ENCODE data around the gene RFX2.
"Not testable (repeated sequence)": the region's sequence is repeated elsewhere in the genome, so short reads cannot be mapped to it uniquely, and the experiment has no call there.

The RFX2 gene

GRCh38 chr19:6032381-6032780 is 77.9 kb downstream of the RFX2 start:
- H3K4me3 ChIP-seq (replicated peaks; ENCODE audit: insufficient read depth, low read length), result no peak overlapping the region
- no peaks in the 10 kb centered on the region for H3K27me3 ChIP-seq (ENCODE audit: insufficient read depth, poor library complexity, severe bottlenecking)
- H3K27ac ChIP-seq (replicated peaks), result no peak overlapping the region
- DNase-seq (ENCODE audit: low read depth in 1 of 2, low spot score in 1 of 2), result no peak
- TF ChIP-seq CTCF (IDR thresholded peaks at IDR 0.05; ENCODE audit: insufficient read depth, low read length) (no peak), REST (IDR thresholded peaks at IDR 0.05; ENCODE audit: insufficient replicate concordance, low read depth) (no peak), GABPA (IDR thresholded peaks at IDR 0.05; ENCODE audit: low read depth) (no peak), SPI1 (IDR thresholded peaks at IDR 0.05; ENCODE audit: borderline replicate concordance, low read depth) (no peak), POLR2AphosphoS5 (IDR thresholded peaks at IDR 0.05; ENCODE audit: low read depth) (no peak)

GRCh38 chr19:6030214-6030507 is 80.1 kb downstream of the RFX2 start:
- DNase-seq (ENCODE audit: low read depth in 1 of 2, low spot score in 1 of 2), result no peak
- Histone ChIP-seq H3K27ac (replicated peaks) (no peak overlapping the region), H3K27me3 (ENCODE audit: insufficient read depth, poor library complexity, severe bottlenecking) (no peaks in the 10 kb centered on the region), H3K4me3 (replicated peaks; ENCODE audit: insufficient read depth, low read length) (no peak overlapping the region)
- no peak for TF ChIP-seq GABPA (IDR thresholded peaks at IDR 0.05; ENCODE audit: low read depth)
- TF ChIP-seq SPI1 (IDR thresholded peaks at IDR 0.05; ENCODE audit: borderline replicate concordance, low read depth), result no peak
- no peak for TF ChIP-seq REST (IDR thresholded peaks at IDR 0.05; ENCODE audit: insufficient replicate concordance, low read depth)
- no peak for TF ChIP-seq CTCF (IDR thresholded peaks at IDR 0.05; ENCODE audit: insufficient read depth, low read length)
- no peak for TF ChIP-seq POLR2AphosphoS5 (IDR thresholded peaks at IDR 0.05; ENCODE audit: low read depth)

- Histone ChIP-seq H3K27me3 (ENCODE audit: insufficient read depth, poor library complexity, severe bottlenecking) (no peaks in the 10 kb centered on the region), H3K27ac (replicated peaks) (no peak overlapping the region), H3K4me3 (replicated peaks; ENCODE audit: insufficient read depth, low read length) (no peak overlapping the region)
- no peak for DNase-seq (ENCODE audit: low read depth in 1 of 2, low spot score in 1 of 2)
- TF ChIP-seq REST (IDR thresholded peaks at IDR 0.05; ENCODE audit: insufficient replicate concordance, low read depth), result no peak
- no peak for TF ChIP-seq GABPA (IDR thresholded peaks at IDR 0.05; ENCODE audit: low read depth)
- TF ChIP-seq SPI1 (IDR thresholded peaks at IDR 0.05; ENCODE audit: borderline replicate concordance, low read depth), result no peak
- TF ChIP-seq POLR2AphosphoS5 (IDR thresholded peaks at IDR 0.05; ENCODE audit: low read depth), result no peak
- TF ChIP-seq CTCF (IDR thresholded peaks at IDR 0.05; ENCODE audit: insufficient read depth, low read length), result no peak
Observed at GRCh38 chr19:6026390-6027227, 83.7 kb downstream of the RFX2 start.

GRCh38 chr19:6024756-6025155 is 85.5 kb downstream of the RFX2 start:
- not testable (repeated sequence) for H3K27me3 ChIP-seq (ENCODE audit: insufficient read depth, poor library complexity, severe bottlenecking); DNase-seq (ENCODE audit: low read depth in 1 of 2, low spot score in 1 of 2); H3K4me3 ChIP-seq (replicated peaks; ENCODE audit: insufficient read depth, low read length); H3K27ac ChIP-seq (replicated peaks)
